NCI-H1417 treated with DMSO at 0.1 percent for 48 hours (cell line): Measurements from ENCODE around the gene MAGIX.

Experiments used
- DNase-seq: peaks from one replicate; lab custom pipeline; 2025; lab: John Stamatoyannopoulos, UW

The MAGIX gene

DNA sequence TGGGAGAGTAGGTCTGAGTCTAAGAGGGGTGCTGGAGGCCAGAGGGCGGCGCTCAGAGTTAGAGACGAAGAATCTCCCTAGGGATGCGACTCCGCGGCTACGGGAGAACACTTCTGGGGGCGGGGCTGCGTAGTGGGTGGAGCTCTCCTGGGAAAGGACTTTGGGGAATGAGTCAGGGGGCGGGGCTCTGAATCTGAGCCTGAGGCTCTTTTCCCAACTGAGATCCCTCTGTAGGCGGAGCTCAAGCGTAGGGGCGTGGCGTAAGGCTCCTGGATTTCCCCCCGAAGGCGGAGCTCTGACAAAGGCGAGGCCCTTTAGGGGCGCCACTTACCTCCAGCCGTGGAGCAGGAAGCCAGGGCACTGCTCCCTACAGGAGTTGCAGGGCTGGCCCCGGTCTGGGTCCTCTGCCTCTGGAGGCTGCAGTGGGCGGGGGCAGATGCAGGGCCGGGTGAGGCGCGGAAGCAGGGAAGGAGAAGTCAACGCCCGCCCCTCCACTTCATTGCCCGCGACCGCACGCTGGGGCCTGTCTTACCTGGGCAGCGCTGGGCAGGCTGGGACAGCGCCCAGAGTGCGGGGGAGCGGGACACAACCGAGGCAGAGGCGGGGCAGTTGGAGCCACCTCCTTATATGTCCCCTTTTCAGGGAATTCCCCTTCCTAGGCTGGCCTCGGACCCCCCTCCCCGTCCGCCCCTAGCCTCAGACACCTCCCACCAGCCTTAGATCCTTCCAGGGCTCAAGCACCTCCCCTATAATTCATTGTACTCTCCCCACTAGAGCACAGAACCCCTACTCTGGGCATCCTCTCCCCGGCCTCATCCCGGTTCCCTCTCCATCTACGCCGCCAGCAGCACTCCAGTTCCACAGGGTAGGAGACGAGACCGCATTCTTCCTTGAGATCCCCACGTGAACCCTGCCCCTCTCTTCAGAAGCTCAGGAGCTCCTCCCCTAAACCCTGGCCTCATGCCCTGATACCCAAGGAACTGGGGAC, 22.0 kb downstream of the MAGIX start:
- DNase-seq = peak; percentile 69

DNA sequence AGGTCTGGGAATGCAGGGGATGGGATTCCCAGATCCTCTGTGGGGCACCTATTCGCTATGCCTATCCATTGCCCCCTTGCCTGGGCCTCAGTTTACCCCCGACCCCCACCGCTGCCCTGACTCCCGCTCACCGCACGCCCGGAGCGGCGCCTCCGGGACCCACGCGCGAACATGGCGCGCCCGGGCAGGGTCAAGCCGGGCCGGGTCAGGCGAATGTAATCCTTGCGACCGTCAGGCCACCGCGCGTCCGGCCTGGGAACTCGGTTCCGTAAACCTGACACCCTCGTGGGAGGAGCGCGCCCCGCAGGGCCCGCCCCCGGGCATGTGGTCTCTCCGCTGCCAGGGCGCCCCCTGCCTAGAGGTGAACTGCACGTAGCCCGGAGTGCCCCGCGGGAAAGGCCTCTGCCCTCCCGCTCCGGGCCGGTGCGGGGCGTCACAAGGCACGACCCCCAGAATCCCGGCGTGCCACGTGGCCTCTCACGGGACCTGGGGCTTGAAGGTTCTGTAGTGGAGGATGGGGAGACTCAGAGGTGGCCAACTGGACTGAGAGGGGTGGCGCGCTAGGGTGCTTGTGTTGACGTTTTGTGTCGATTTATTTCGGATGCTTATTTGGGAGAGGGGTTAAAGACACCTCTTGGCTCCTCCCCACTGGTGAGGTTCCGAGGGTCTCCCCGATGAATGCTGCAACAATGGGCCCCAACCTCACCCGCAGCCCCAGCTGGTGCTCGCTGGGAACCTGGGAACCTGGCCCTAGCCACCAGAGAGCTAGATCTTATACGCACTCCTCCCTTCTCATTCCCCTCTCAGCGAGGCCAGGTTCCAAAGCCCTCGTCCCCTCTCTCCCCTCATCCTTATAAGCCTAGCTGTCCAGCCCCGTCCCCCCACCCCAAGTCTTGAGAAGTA, 23.8 kb downstream of the MAGIX start, which contains the start of gene PRICKLE3:
Gene PRICKLE3, minus strand, starts transcription at position 249 of the 903 bp plus-strand sequence. Its CDS starts 76 bp downstream, at position 173.
- no peak for DNase-seq

GRCh38 chrX:49187028-49187394, 24.5 kb downstream of the MAGIX start:
- no peak for DNase-seq

DNA sequence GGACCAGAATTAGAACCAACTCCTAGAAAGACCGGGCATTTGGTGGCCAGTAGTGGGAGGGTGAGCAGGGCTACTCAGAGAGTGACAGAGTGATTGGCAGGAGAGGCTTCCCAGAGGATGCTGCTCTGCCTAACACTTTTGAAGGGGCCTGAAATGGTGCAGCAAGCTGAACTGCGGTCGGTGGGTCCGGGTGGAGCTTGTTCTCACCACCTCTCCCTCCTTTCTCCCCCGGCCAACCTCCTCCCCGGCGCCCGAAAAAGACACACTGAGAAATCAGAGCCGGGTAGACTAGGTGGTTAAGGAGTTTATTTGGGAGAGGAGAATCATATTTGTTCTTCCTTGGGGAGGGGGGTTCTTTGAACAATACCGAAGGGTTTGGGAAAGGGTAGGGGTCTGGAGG, 25.0 kb downstream of the MAGIX start:
- DNase-seq = no peak

GRCh38 chrX:49188468-49189076, 26.0 kb downstream of the MAGIX start:
- DNase-seq = no peak

DNA sequence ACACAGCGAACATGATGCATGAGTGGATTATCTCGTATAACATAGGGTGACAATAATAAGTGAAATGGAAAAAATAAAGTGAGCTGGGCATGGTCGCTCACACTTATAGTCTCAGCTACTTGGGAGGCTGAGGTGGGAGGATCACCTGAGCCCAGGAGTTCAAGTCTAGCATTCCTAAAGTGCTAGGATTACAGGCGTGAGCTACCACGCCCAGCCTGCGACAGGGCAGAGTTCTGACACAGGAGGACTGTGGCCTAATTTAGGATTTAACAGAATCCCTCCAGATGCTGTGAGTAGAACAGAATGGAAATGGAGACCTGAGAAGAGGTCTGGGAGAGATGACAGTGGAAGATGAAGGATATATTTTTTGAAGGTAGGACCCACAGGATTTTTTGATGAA, 27.0 kb downstream of the MAGIX start:
- no peak for DNase-seq

- peak; percentile 100 for DNase-seq
Measured at GRCh38 chrX:49190821-49191573, 28.4 kb downstream of the MAGIX start.

DNA sequence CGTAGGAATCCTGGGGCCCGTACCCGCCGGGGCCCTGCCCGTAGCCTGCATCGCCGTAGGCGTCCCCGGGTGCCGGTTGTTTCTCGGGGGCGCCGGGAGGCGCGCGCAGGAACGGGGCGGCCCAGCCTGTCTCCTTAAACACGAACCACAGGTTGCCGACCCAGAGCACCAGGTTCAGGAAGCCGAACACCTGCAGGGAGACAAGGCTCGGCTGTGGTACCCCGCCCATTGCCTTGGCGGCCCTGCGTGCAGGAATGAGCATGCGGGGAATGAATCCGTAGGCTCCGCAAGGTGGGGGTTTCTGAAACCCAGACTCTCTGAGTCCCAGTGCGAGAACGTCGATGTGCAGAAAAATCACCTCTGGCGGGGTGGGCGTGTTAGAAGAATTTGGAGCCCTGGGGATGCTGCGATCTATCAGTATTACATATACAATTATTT, 29.0 kb downstream of the MAGIX start:
- DNase-seq = no peak

DNA sequence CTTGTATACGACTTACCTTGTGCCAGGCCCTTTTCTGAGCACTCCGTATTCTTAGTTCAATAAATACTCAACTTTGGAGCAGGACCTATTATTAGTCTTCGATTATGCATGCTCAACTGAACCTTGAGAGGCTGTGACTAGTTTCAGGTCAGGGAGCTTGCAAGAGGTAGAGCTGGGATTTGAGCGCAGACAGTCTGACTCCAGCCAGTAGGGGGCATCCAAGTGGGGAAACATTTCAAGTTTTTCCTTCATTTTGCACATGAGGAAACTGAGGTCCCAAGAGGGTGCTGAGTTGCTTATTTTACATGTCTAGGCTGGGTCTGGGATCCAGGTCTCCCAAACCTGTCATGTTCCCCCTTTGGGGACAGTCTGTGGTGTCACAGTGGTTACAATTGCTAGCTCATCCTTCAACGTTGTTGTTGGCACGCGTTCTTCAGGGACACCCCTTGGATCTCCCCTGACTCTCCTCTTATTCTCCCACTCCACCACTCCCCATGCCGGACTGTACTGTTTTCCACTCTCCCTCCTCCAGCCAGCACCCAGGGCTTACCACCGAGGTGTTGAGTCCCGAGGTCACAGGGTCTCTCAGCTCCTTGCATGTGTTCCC, 30.3 kb downstream of the MAGIX start:
- no peak for DNase-seq

GRCh38 chrX:49193542-49193964, 31.0 kb downstream of the MAGIX start:
- no peak for DNase-seq

DNA sequence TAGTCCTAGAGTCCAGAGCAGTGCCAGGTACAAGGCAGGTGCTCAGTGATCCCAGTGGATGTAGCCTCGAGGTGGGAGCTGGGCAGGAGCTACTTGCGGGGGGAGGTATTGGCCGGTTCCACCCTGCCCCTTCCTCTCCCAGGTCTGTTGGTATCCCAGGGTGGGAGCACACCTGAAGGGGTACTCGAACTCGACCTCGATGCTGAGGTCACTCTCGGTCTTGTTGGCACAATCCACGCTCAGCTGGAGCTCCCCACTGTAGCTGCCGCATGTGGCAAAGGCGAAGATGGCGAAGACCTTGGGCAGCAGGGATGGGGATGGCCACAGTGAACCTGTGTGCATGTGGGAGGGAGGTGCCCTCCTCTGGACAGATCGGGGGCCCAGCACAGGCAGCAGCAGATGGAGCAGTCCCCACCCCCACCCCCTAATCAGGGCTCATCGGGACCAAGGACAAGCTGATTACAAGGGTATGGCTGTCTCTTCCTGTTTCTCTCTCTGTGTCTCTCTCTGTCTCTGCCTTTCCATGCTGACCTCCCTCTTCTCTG, 35.1 kb downstream of the MAGIX start:
- no peak for DNase-seq

DNA sequence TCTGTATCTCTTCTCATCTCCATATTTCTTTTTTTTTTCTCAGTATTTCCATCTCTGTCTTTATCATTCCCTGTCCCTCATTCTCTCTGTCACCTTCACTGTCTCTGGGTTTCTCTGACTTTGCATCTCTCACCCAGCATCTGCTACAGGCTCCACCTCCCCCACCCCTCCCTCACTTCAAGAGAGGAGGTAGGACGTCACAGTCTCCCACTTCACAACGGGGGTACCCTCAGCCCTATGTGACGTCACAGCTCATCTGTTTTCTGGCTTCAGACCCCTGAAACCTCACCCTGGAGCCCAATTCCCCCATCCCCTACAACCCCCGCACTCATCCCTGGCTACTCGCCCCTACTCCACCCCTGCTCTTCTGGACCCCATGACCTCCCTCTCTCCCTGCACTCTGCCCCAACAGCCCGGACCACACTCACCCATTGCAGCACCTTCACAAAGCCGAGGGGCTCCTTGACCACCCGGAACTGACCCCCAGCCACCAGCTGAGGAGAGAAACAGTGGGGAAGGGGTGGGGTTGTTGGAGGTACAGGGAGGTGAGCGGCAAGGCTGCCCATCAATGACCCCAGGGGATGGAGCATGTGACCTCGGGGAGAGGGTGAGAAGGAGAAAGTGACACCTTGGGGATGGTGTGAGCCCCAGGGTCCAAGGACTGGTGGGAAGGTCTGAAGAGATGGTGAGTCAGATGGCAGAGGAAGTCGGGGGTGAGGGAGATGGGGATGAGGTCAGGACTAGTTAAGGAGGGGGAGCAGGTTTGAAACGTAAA, 36.2 kb downstream of the MAGIX start:
- no peak for DNase-seq

DNA sequence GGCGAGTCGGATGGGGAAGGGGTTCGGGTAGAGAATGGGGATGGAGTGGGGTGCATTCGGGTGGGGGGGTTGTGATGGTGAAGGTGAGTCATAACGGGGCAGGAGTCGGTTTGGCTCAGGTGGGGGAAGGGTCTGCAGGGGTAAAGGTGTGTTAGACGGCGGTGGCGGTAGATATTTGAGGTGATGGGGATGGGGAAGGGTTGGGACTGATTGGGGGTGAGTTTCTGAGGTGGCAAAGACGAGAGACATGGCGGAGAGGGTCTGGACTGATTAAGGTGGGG, 36.7 kb downstream of the MAGIX start:
- no peak for DNase-seq

DNA sequence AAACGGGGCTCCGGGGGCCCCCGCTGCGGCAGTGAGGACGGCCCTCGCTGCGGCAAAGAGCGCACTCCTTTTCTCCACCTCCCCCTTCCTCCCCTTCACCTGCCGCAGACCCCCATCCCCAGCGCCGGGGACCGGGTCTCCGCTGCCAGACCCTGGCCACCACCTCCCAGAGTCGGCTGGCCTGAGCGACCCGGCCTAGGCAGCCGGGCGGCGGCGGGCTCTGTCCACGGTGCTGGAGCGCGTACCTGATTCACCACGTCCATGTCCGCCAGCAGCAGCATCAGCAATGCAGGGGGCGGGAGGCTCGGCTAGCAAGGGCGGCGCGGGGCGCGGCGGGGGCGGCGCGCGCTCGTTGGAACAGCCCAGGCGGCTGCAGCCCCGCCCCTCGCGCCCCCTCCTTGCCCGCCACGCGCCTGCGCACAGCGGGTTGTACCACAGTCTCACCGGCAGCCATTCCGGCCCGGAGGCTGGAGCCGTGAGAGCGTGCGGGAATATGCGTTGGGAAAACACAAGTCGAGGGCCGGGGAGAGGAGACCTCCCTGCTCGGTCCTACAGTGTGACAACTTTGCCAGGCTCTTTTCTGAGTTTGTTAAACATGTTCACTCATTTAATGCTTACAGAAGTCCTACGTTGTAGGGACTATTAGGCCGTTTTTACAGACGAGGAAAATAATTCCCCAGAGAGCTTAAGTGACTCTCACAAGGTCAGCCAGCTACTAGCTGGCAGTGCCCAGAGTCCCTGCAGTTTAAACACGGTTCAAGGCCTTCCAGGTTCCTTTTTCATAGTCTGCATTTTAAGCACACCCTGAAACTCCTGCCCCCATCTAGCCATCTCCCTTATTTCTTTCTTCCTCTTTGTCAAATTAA, 37.6 kb downstream of the MAGIX start, which contains the start of gene SYP:
Gene SYP, minus strand, starts transcription at position 288 of the 866 bp plus-strand sequence. Its CDS starts 7 bp downstream, at position 281.
- DNase-seq = no peak

GRCh38 chrX:49202022-49202421, 39.5 kb downstream of the MAGIX start:
- DNase-seq = no peak

GRCh38 chrX:49203536-49203935, 41.0 kb downstream of the MAGIX start:
- no peak for DNase-seq

DNA sequence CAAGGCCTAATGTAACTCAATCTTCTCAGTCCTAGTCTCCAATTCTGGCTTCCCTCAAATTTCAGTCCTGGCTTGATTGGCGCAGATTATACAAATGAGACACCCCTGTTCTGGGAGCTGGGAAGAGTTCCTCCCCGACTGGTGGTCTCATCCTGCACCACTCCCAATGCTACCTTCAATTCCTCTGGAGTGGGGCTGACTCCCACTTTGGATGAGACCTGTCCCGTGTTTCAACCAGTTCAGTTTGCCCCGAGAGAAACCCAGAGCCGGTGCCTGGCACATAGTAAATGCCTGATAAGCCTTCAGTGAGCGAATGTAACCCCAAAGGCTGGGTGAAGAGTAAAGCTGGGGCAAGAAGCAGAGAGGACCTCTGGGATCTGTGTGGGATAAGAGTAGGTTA, 41.5 kb downstream of the MAGIX start:
- DNase-seq = no peak

- no peak for DNase-seq
Measured at GRCh38 chrX:49204709-49205108, 42.2 kb downstream of the MAGIX start.

DNA sequence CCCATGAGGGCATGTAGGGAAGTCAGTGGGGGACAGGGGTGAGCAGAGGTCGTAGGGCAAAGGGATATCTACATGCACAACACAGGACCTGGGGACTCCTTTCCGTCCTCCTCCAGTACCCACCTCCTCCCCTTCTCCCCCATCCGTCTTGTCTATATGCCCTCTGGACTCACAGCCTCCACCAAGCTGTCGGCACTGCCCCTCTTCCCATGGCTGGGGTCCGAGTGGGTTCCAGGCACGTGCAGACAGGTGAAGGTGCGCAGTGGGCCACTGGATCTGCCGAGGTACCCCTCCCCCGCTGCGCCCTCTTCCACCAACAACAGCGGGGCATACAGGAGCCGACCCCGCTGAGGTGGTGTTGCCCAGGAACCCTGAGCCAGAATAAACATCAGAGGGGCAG, 42.9 kb downstream of the MAGIX start:
- no peak for DNase-seq
